SJSA1 (cell line): ENCODE results near the gene ACTRT2. TPM values are rescaled to one million over a fixed set of nuclear protein-coding genes. Genes with fewer than 3 reads are reported as not detected.

Experiments used
- DNase-seq, 2 experiments: peaks; one replicate each; pipeline ENCODE4 v3.0.0-alpha.2; 2015 to 2020; ENCODE audit warnings: low spot score in 2 of 2, low read depth in 1 of 2
- H3K27ac ChIP-seq: fragments of 250-450 bp; sonication (Bioruptor Pico); 2 replicates; pipeline ENCODE4 v1.5.1; 2020; ENCODE audit warnings: mild to moderate bottlenecking, moderate library complexity
- H3K27me3 ChIP-seq: fragments of 250-450 bp; sonication (Bioruptor Pico); replicated peaks from 2 replicates; pipeline ENCODE4 v1.5.1; 2020; ENCODE audit warnings: mild to moderate bottlenecking, moderate library complexity
- H3K36me3 ChIP-seq: fragments of 250-450 bp; sonication (Bioruptor Pico); 2 replicates; pipeline ENCODE4 v1.5.1; 2020; ENCODE audit warnings: mild to moderate bottlenecking
- H3K4me1 ChIP-seq: fragments of 250-450 bp; sonication (Bioruptor Pico); replicated peaks from 2 replicates; pipeline ENCODE4 v1.6.1; 2021; ENCODE audit warnings: mild to moderate bottlenecking
- H3K4me3 ChIP-seq: fragments of 250-450 bp; sonication (Bioruptor Pico); 2 replicates; pipeline ENCODE4 v1.5.1; 2020; ENCODE audit warnings: mild to moderate bottlenecking
- H3K9me3 ChIP-seq: fragments of 250-450 bp; sonication (Bioruptor Pico); replicated peaks from 2 replicates; pipeline ENCODE4 v1.5.1; 2020; ENCODE audit warnings: mild to moderate bottlenecking
- total RNA-seq: library from RNA; depleted of rRNA; stranded (reverse); fragments of >200 nt; shearing (Covaris generic); gene quantifications from 2 replicates; pipeline ENCODE4 v1.2.3, GENCODE V29; 2014

The ACTRT2 gene
- total RNA-seq, 1 experiment from 2014 or later = not detected

GRCh38 chr1:3003039-3003940, 18.0 kb upstream of the ACTRT2 start:
- Histone ChIP-seq H3K4me1 (no peaks in the 10 kb centered on the region), H3K4me3 (no peak overlapping the region), H3K36me3 (no peaks in the 10 kb centered on the region), H3K27me3 (no peaks in the 10 kb centered on the region), H3K27ac (no peak overlapping the region), H3K9me3 (no peaks in the 10 kb centered on the region)
- DNase-seq = no peak

DNA sequence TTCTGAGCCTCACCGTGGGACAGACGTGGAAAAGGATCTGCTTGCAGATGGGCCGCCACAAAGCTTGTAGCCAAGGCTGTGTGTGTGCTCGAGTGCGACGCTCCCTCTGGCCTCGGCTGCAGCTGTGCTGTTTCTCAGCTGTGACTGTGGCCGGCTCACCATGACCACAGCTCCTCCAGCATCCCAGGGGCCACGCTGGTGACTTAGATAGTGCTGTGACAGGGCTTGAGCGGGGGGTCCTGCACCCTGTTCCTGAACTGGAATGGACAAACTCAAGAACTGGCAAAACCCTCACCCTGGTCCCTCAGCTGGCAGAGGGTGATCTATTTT, 17.4 kb upstream of the ACTRT2 start:
- Histone ChIP-seq H3K9me3 (no peaks in the 10 kb centered on the region), H3K27me3 (no peaks in the 10 kb centered on the region), H3K4me3 (no peak overlapping the region), H3K4me1 (no peaks in the 10 kb centered on the region), H3K36me3 (no peaks in the 10 kb centered on the region), H3K27ac (no peak overlapping the region)
- no peak for DNase-seq

GRCh38 chr1:3004285-3005205, 16.7 kb upstream of the ACTRT2 start:
- no peak overlapping the region for H3K4me3 ChIP-seq
- H3K9me3 ChIP-seq = no peaks in the 10 kb centered on the region
- no peak overlapping the region for H3K27ac ChIP-seq
- H3K27me3 ChIP-seq = no peaks in the 10 kb centered on the region
- DNase-seq = no peak
- no peaks in the 10 kb centered on the region for H3K4me1 ChIP-seq
- H3K36me3 ChIP-seq = no peaks in the 10 kb centered on the region

GRCh38 chr1:3005771-3006170, 15.5 kb upstream of the ACTRT2 start:
- Histone ChIP-seq H3K27ac (no peak overlapping the region), H3K4me3 (no peak overlapping the region), H3K27me3 (no peaks in the 10 kb centered on the region), H3K4me1 (no peaks in the 10 kb centered on the region), H3K9me3 (no peaks in the 10 kb centered on the region), H3K36me3 (no peaks in the 10 kb centered on the region)
- no peak for DNase-seq

- no peaks in the 10 kb centered on the region for H3K9me3 ChIP-seq
- DNase-seq = no peak
Measured at GRCh38 chr1:3007298-3008147, 13.7 kb upstream of the ACTRT2 start.

GRCh38 chr1:3009021-3009420, 12.2 kb upstream of the ACTRT2 start:
- Histone ChIP-seq H3K4me3 (no peak overlapping the region), H3K9me3 (no peaks in the 10 kb centered on the region), H3K27ac (no peak overlapping the region), H3K27me3 (no peaks in the 10 kb centered on the region), H3K4me1 (no peaks in the 10 kb centered on the region), H3K36me3 (no peaks in the 10 kb centered on the region)
- DNase-seq = no peak

More at GRCh38 chr1:3007298-3008147, 13.7 kb upstream of the ACTRT2 start:
- Histone ChIP-seq H3K4me3 (no peak overlapping the region), H3K36me3 (no peaks in the 10 kb centered on the region), H3K4me1 (no peaks in the 10 kb centered on the region), H3K27me3 (no peaks in the 10 kb centered on the region), H3K27ac (no peak overlapping the region)

- no peaks in the 10 kb centered on the region for H3K9me3 ChIP-seq
- H3K4me3 ChIP-seq = no peak overlapping the region
- H3K27ac ChIP-seq = no peak overlapping the region
- no peaks in the 10 kb centered on the region for H3K27me3 ChIP-seq
- DNase-seq = no peak
- no peaks in the 10 kb centered on the region for H3K36me3 ChIP-seq
- H3K4me1 ChIP-seq = no peaks in the 10 kb centered on the region
Measured at GRCh38 chr1:3009556-3009955, 11.7 kb upstream of the ACTRT2 start.

GRCh38 chr1:3011127-3011526, 10.1 kb upstream of the ACTRT2 start:
- Histone ChIP-seq H3K4me3 (no peak overlapping the region), H3K36me3 (no peaks in the 10 kb centered on the region), H3K27me3 (no peaks in the 10 kb centered on the region), H3K4me1 (no peaks in the 10 kb centered on the region), H3K27ac (no peak overlapping the region), H3K9me3 (no peaks in the 10 kb centered on the region)
- DNase-seq = no peak

DNA sequence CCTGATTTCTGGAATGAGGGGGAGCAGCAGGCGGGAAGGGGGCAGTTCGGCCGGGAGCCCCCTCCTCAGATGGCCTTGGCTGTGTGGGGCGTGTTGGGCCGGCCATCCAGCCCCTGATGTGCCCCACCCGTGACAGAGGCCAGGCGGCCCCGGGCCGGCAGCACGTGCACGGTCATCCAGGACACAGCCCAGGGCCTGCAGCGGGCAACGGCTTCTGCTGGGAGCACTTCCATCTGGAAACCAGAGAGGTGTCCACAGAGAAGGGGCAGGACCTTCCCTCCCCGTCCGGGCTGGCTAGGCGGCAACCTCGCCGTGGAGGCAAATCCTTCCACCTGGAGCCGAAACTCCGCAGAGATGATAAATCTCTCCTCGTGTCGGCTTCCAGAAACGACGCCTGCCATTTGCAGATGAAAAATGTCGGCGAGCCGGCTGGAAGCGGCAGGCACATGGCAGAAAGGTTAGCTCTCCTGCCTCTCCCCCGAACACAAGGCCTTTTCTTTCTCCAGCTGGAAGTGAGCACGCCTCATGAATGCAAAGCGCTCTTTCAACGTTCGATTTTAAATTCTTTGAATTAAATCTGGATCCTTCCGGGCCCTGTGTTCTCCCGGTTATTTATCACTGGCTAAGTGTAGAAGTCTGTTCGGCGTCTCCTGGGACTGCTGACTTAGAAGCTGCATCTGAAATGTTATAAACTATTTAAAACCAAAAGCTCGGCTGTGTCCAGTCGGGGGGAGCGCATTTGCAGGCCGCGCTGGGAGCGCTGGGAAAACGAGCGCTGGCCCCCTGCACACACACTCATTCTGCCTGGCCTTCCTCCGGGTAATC, 9.4 kb upstream of the ACTRT2 start:
- Histone ChIP-seq H3K27me3 (no peaks in the 10 kb centered on the region), H3K4me3 (no peak overlapping the region), H3K36me3 (no peaks in the 10 kb centered on the region), H3K4me1 (no peaks in the 10 kb centered on the region), H3K9me3 (no peaks in the 10 kb centered on the region), H3K27ac (no peak overlapping the region)
- no peak for DNase-seq

DNA sequence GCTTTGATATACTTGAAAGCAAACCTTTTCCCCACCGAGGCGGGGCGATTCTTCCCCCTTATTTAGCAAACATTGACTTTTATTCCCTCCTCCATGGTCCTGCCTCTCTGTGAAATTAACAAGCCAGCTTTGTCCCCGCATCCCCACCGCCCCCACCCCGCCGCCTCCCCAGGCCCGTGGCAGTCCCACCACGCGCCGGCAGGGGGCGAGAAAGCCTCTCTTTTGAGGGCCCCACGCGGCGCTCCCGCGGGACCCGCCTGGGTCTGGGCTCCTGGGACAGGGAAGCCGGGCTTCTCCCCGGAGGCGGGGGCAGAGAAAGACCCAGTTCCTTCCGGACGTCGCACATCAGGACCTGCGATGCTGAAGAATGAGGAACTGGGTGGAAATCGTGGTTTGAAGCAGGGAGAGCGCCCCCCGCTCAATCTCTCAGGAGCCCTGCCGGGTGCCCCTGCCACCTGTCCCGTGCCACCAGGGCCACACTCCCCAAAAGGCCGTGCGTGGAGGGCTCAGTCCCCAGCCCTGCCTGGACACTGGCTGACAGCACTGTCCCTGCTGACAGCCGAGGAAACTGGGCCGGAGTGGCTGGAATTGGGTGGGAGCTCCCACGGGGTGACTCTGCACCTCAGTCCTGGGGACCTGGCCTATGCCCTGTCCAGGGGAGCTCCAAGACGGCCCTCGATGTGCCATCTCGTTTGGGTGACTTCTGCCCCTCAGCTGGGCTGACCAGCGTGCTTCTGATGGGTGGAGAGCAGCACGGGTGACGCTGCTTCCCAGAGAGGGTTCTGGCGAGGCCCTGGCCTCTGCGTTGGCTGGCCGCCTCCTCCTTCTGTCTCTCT, 8.6 kb upstream of the ACTRT2 start:
- Histone ChIP-seq H3K4me1 (no peaks in the 10 kb centered on the region), H3K27me3 (no peaks in the 10 kb centered on the region), H3K27ac (no peak overlapping the region), H3K36me3 (no peaks in the 10 kb centered on the region), H3K4me3 (no peak overlapping the region), H3K9me3 (no peaks in the 10 kb centered on the region)
- DNase-seq = no peak

DNA sequence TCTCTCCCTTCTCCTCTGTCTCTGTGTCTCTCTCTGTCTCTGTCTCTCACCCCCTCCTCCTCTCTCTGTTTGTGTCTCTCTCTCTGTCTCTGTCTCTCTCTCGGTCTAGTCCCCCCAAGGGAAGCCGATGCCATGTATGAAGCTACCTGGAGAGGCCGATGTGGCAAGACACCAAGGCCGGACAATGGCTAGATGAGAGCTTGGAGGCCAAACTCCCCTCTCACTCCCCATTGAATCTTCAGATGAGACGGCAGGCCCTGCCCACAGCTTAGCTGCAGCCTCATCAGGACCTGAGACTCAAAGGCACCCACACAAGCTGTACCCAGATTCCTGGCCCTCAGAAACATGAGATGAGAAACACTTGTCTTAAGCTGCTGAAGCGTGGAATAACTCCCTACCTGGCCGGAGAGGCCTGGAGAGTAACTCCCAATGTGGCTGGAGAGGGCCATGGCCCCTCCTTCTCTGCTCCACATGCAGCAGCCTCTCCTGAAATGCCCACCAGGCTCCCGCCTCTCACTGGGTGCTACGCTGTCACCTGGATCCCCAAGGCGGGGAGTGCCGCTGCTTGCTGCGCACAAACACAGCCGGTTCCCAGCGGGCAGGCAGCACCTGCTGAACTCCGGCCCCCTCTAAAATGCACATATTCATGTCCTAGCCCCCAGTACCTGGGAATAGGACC, 7.8 kb upstream of the ACTRT2 start:
- DNase-seq = no peak
- H3K4me1 ChIP-seq = no peaks in the 10 kb centered on the region
- H3K27ac ChIP-seq = no peak overlapping the region
- no peak overlapping the region for H3K4me3 ChIP-seq
- no peaks in the 10 kb centered on the region for H3K27me3 ChIP-seq
- no peaks in the 10 kb centered on the region for H3K9me3 ChIP-seq
- H3K36me3 ChIP-seq = no peaks in the 10 kb centered on the region

DNA sequence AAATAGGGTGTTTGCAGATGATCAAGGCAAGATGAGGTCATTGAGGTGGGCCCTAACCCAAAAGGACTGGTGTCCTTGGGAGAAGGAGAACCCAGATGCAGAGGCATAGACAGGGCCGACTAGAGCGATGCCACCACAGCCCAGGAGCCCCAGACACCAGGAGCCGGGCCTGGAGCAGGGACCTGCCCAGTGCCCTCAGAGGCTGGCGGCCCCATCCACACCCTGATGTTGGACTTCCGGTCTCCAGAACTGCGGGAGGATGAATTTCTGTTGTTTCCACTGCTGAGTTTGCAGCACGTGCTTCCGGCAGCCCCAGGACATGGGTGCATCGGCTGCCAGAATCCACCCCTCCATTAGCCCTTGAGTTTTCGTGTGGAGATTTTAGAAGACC, 7.2 kb upstream of the ACTRT2 start:
- no peaks in the 10 kb centered on the region for H3K9me3 ChIP-seq
- H3K27ac ChIP-seq = no peak overlapping the region
- H3K4me3 ChIP-seq = no peak overlapping the region
- H3K27me3 ChIP-seq = no peaks in the 10 kb centered on the region
- no peak for DNase-seq
- H3K4me1 ChIP-seq = no peaks in the 10 kb centered on the region
- H3K36me3 ChIP-seq = no peaks in the 10 kb centered on the region
